IMR-90 (cell line): ENCODE data around the gene PRSS1.

Source experiments
- BHLHE40 ChIP-seq: fragments of 150-350 bp; IDR thresholded peaks from 2 replicates; pipeline ENCODE4 v1.6.1; 2016; ENCODE audit warnings: mild to moderate bottlenecking, low read depth, low read length
- CEBPB ChIP-seq: IDR thresholded peaks from 2 replicates; pipeline ENCODE4 v1.6.1; 2012; ENCODE audit warnings: low read depth, low read length, improper control_type of control experiment
- CHD1 ChIP-seq: IDR thresholded peaks from 2 replicates; pipeline ENCODE4 v1.6.1; 2012; ENCODE audit warnings: low read depth, low read length, improper control_type of control experiment
- CTCF ChIP-seq: conservative IDR thresholded peaks from 2 replicates; pipeline ENCODE4 v1.5.1; 2012; ENCODE audit warnings: mild to moderate bottlenecking, low read depth, low read length, improper control_type of control experiment
- ELK1 ChIP-seq: fragments of 150-350 bp; IDR thresholded peaks from 2 replicates; pipeline ENCODE4 v1.6.1; 2016; ENCODE audit warnings: low read depth, mild to moderate bottlenecking, low read length, moderate library complexity, borderline replicate concordance
- FOS ChIP-seq: fragments of 150-350 bp; IDR thresholded peaks from 2 replicates; pipeline ENCODE4 v1.6.1; 2016; ENCODE audit warnings: low read depth, low read length
- MAZ ChIP-seq: IDR thresholded peaks from 2 replicates; pipeline ENCODE4 v1.6.1; 2012; ENCODE audit warnings: low read depth, mild to moderate bottlenecking, low read length, improper control_type of control experiment, moderate library complexity, borderline replicate concordance
- MXI1 ChIP-seq: IDR thresholded peaks from 2 replicates; pipeline ENCODE4 v1.6.1; 2012; ENCODE audit warnings: low read depth, mild to moderate bottlenecking, low read length, moderate library complexity, borderline replicate concordance
- POLR2A ChIP-seq: IDR thresholded peaks from 2 replicates; pipeline ENCODE4 v1.6.1; 2012; ENCODE audit warnings: mild to moderate bottlenecking, low read depth, low read length
- RAD21 ChIP-seq: IDR thresholded peaks from 2 replicates; pipeline ENCODE4 v1.6.1; 2012; ENCODE audit warnings: low read length, improper control_type of control experiment
- SMC3 ChIP-seq: fragments of 150-350 bp; IDR thresholded peaks from 2 replicates; pipeline ENCODE4 v1.6.1; 2016; ENCODE audit warnings: low read depth, mild to moderate bottlenecking, antibody characterized with exemption, low read length, moderate library complexity
- USF2 ChIP-seq: fragments of 150-350 bp; IDR thresholded peaks from 2 replicates; pipeline ENCODE4 v1.6.1; 2017; ENCODE audit warnings: mild to moderate bottlenecking, antibody characterized with exemption, low read length, low read depth

- TF ChIP-seq POLR2A (no peak), CTCF (no peak), RAD21 (no peak), FOS (no peak), CHD1 (no peak), CEBPB (no peak), MXI1 (no peak), USF2 (no peak), BHLHE40 (no peak), ELK1 (no peak), MAZ (no peak), SMC3 (no peak)
Measured at GRCh38 chr7:142716596-142716995, 32.7 kb upstream of the PRSS1 start.
